Measurements from ENCODE around the gene KDELR1.
"Not testable (repeated sequence)": the region's sequence is repeated elsewhere in the genome, so short reads cannot be mapped to it uniquely, and the experiment has no call there.

KDELR1 gene

GRCh38 chr19:48397263-48398101 is 6.1 kb upstream of the KDELR1 start:
- DNase-seq (ENCODE audit: low spot score) = no peak

- DNase-seq (ENCODE audit: low spot score) = no peak
Observed at GRCh38 chr19:48396824-48397176, 5.4 kb upstream of the KDELR1 start.

DNA sequence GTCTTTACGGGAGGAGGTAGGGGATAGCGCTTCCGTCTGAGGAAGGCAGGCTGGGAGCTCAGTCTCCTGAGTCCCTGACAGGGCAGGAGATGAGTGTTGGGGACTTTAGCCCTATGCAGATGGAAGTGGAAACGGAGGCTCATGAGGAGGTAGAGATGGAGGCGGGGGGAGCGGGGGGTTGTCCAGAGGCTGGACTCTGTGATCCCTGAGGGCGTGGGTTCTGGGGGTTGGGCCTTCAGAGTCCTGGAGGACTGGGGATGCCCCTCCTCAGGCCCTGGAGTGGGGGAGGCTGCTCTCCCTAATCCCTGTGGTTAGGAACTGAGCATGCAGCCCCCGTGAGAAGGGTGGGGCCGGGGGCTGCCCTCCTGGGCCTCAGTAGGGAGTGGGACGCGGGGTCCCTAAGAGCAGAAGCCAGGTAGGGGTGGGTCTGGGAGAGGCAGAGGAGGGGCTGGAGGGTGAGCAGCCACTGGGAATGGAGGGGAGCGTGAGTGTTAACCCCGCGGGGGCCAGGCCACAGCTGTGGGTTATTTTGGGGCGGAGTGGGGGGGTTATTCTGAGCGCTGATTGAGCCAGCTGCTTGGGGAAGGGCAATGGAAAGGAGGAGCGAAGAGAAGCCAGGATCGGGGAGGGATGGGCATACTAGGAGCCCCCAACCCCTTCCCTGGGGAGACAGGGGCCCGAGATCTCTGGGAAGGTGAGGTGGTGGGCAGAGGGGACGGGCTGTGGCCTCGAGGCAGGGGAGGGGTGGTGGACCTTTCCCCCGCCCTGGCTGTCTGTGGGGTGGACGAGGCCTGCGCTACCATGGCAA is 4.9 kb upstream of the KDELR1 start:
- DNase-seq (ENCODE audit: low spot score) = peak; percentile 42

GRCh38 chr19:48395499-48395898 is 4.1 kb upstream of the KDELR1 start:
- no peak for DNase-seq (ENCODE audit: low spot score)

- DNase-seq (ENCODE audit: low spot score) = no peak
Observed at GRCh38 chr19:48395170-48395455, 3.8 kb upstream of the KDELR1 start.

DNA sequence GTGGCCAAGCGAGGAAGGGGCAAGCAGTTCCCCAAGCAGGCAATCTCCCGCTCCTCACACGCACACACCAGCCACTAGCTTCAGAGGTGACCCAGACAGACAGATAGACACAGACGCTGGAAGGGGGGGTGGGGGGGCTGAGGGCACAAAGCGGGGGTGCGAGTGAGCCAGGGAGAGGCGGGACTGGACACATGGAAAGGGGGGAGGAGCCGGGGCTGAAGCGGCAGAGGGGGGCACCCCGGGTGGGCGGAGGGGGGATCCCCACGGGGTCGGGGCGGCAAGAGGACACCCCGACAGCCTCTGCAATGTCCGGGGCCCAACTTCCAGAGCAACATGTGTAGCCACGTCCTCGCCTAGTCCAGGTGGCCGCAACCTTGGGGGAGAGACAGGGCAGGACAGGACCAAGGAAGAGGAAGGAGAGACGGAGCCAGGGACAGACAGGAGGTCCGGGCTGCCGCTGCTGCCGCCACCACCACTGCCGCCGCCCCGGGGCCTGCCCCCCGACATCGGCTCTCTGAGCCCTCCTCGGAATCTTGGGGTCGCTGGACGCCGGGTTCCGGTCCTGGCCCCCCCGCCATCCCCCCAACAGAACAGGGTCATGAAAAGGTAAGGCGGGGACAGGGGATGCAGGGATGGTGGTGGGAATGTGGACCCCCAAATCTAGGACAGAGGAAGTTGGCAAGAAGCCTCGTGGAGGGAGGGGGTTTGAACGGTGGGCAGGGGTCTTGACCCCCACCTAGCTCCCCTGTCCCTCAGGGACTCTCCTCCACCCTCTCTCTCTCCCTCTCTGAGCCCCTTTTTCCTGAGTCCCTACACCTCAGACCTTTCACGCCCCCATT is 3.2 kb upstream of the KDELR1 start:
- no peak for DNase-seq (ENCODE audit: low spot score)

DNA sequence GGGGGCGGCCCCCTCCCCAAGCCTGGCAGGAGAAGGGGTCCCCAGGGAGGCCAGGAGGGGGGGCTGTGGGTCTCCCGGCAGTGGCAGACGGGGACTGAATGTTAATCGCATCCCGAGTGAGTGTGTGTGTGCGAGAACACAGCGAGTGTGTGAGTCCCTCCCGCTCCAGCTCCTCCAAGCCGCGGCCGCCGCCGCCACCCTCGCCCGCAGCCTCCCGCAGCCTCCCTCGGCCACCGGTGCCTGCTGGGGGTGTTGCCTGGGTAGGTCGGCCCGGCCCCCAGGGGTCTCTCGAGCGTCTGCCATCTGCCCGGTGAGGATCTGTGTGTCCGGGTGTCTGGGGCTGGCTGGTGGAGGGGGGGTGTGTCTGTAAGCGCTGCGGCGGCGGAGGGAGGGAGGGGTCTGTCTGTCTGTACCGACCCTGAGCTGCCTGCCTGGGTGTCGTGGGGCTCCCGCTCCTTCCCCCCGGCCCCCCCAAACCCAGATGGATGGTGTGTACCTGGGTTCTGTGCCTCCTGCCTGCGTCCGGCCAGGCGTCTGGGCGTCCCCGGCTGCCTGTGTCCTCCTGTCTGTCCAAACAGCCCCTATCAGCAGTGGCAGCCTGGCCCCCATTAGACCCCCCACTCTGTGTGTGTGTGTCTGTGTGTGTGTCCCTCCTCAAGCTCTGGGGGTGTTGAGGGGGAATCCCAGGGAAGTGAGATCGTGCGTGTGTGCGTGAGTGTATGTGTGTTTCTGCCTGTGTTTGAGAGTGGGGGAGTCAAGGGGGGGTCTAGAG is 2.4 kb upstream of the KDELR1 start, which contains the start of gene GRIN2D:
TSS of gene GRIN2D (plus strand) at position 110 of the 772 bp plus-strand sequence. CDS start 4,725 bp downstream, outside the sequence.
- DNase-seq (ENCODE audit: low spot score) = peak; percentile 61

DNA sequence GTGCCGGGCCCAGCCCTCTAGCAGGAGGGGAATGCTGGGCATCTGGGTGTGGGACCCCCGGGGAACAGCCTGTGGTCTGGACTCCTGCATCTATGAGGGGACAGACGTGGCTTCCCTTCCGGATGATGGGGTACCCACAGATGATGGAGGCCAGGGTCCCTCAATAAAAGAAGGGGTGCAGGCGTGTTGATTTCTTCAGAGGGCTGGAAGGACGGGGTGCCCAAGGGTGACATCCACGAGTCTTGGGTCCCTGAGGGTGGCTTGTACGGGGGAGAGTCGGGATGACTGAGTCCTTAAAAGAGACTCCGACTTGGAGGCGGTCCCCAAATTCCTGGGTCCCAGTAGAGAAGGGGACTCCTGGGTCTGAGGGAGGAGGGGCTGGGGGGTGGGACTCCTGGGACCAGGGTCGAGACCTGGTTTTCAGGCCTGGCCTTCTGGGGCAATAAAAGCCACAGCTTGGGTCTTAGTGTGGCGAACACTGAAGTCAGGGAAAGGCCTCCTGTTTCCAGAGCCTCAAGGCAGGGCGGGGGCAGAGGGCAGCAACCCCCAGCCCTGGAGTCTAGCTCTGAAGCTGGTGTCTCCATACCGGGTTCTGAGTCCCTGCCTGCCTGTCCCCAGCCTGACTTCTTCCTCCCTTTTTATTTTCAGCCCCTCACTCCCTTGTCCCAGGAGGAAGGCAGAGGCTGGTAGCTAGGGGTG is 1.7 kb upstream of the KDELR1 start:
- DNase-seq (ENCODE audit: low spot score) = peak; percentile 62

DNA sequence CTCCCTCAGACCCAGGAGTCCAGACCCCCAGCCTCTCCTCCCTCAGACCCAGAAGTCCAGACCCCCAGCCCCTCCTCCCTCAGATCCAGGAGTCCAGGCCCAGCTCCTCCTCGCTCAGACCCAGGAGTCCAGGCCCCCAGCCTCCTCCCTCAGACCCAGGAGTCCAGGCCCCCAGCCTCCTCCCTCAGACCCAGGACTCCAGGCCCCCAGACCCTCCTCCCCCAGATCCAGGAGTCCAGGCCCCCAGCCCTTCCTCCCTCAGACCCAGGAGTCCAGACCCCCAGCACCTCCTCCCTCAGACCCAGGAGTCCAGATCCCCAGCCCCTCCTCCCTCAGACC is 624 bp upstream of the KDELR1 start:
- not testable (repeated sequence) for DNase-seq (ENCODE audit: low spot score)

- peak; percentile 48 for DNase-seq (ENCODE audit: low spot score)
Observed at GRCh38 chr19:48390188-48391099, 907 bp downstream of the KDELR1 start.

- DNase-seq (ENCODE audit: low spot score) = no peak
Observed at GRCh38 chr19:48386981-48387380, 4.4 kb downstream of the KDELR1 start.

GRCh38 chr19:48385461-48386087 is 5.8 kb downstream of the KDELR1 start:
- no peak for DNase-seq (ENCODE audit: low spot score)

DNA sequence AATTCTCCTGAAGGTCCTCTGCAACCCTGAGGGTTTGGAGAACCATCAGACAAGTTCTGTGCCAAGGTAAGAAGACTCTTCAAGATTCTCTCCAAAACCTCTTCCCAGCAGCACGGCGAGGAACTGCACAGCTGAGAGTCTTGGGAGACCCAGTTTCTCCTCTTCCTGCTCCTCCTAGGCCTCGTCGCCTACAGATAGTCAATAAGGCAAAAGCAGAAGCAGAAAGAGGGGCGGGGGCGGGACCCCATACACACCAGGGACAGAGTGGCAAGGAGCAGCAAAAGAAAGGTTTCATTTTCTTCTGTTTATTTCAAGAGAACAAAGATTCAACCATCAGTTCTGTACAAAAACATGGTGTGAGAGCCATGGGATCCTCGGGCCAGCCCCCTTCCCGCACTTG is 9.1 kb downstream of the KDELR1 start:
- DNase-seq (ENCODE audit: low spot score) = no peak

- peak; percentile 41 for DNase-seq (ENCODE audit: low spot score)
Observed at GRCh38 chr19:48381178-48381950, 10.0 kb downstream of the KDELR1 start.

- no peak for DNase-seq (ENCODE audit: low spot score)
Observed at GRCh38 chr19:48379058-48379457, 12.3 kb downstream of the KDELR1 start.

GRCh38 chr19:48378194-48378570 is 13.2 kb downstream of the KDELR1 start:
- no peak for DNase-seq (ENCODE audit: low spot score)

DNA sequence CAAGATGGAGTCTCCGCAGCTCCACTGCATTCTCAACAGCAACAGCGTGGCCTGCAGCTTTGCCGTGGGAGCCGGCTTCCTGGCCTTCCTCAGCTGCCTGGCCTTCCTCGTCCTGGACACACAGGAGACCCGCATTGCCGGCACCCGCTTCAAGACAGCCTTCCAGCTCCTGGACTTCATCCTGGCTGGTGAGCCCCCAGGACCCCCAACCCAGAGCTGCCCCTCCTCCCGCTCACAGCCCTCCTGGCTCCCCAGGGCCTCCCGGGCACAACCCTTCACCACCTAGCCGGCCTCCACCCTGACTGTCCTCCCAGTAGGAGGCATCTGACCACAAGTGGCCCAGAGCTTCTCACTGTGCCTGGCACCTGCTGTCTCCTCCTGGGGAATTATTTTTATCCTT is 17.8 kb downstream of the KDELR1 start:
- DNase-seq (ENCODE audit: low spot score) = no peak

GRCh38 chr19:48372904-48373303 is 18.4 kb downstream of the KDELR1 start:
- DNase-seq (ENCODE audit: low spot score) = peak; percentile 54

DNA sequence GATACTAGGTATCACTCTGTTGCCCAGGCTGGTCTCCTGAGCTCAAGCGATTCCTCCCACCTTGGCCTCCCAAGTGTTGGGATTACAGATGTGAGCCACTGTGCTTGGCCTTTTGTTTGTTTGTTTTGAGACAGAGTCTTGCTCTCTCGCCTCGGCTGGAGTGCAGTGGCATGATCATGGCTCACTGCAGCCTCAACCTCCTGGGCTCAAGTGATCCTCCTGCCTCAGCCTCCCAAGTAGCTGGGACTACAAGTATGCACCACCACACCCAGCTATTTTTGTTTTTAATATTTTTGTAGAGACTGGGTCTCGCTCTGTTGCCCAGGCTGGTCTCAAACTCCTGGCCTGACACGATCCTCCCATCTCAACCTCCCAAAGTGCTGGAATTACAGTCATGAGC is 19.6 kb downstream of the KDELR1 start:
- not testable (repeated sequence) for DNase-seq (ENCODE audit: low spot score)
